ENCODE data around the gene RHBDD2.

DNA sequence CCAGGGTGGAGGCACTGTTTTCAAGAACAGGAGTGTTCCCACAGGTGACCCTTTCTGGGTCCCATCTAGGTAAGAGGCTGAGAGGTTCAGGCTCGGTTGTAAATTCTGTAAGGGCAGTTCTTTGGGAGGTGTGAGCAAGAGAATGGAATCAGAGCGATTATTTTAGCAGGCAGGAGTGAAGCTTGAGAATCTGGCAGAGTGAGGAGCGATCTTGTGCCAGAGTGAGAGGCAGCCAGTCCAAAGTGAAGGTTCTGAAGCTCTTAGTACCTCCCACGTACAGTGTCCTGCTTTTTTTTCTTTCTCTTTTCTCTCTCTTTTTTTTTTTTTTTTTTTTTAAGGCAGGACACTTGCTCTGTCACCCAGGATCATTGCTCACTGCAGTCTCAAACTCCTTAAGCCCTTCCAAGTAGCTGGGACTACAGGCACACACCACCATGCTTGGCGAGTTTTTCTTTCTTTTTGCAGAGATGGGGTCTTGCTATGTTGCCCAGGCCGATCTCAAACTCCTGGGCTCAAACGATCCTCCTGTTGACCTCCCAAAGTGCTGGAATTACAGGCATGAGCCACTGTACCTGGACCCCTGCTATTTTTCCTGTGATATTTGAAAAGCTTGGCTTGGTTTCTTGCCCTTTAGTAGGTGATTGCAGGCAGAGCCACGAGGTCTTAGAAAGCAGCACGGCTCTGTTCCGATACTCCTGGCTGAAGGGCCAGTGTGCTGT, 47.0 kb downstream of the RHBDD2 start:
- TF ChIP-seq POLR2AphosphoS5 (IDR thresholded peaks at IDR 0.05) (no peak), POLR2A (IDR thresholded peaks at IDR 0.05) (no peak)
- TF ChIP-seq, protein P1, sequence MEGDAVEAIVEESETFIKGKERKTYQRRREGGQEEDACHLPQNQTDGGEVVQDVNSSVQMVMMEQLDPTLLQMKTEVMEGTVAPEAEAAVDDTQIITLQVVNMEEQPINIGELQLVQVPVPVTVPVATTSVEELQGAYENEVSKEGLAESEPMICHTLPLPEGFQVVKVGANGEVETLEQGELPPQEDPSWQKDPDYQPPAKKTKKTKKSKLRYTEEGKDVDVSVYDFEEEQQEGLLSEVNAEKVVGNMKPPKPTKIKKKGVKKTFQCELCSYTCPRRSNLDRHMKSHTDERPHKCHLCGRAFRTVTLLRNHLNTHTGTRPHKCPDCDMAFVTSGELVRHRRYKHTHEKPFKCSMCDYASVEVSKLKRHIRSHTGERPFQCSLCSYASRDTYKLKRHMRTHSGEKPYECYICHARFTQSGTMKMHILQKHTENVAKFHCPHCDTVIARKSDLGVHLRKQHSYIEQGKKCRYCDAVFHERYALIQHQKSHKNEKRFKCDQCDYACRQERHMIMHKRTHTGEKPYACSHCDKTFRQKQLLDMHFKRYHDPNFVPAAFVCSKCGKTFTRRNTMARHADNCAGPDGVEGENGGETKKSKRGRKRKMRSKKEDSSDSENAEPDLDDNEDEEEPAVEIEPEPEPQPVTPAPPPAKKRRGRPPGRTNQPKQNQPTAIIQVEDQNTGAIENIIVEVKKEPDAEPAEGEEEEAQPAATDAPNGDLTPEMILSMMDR (IDR thresholded peaks at IDR 0.05) = no peak

Measured in breast epithelium (tissue), 3 donors.